DND-41 (cell line): ENCODE measurements around the gene ELOVL6.

Experiments
- ATAC-seq: fragments of 200-7000 bp; cut with Tn5 transposase; 3 replicates; pipeline ENCODE4 v1.9.1; 2021; ENCODE audit warnings: low read depth; ENCODE audit not compliant: insufficient read depth
- DNase-seq: peaks from one replicate; pipeline ENCODE4 v3.0.0-alpha.2; 2020
- H2AFZ ChIP-seq: 2 replicates; pipeline ENCODE4 v1.6.0; 2012; ENCODE audit warnings: low read depth, low read length
- H3K27ac ChIP-seq: 2 replicates; pipeline ENCODE4 v1.5.1; 2012; ENCODE audit warnings: low read length, inconsistent platforms
- H3K27me3 ChIP-seq: fragments of 200-600 bp; sonication (generic); 2 replicates; pipeline ENCODE4 v1.6.0; 2012; ENCODE audit warnings: low read length, mild to moderate bottlenecking, inconsistent platforms; ENCODE audit not compliant: insufficient read depth, poor library complexity
- H3K36me3 ChIP-seq: 2 replicates; pipeline ENCODE4 v1.5.1; 2012; ENCODE audit warnings: low read length, inconsistent platforms; ENCODE audit not compliant: insufficient read depth
- H3K4me1 ChIP-seq: 2 replicates; pipeline ENCODE4 v1.5.1; 2012; ENCODE audit warnings: mild to moderate bottlenecking, low read length; ENCODE audit not compliant: insufficient read depth
- H3K4me2 ChIP-seq: 2 replicates; pipeline ENCODE4 v1.6.0; 2012; ENCODE audit warnings: mild to moderate bottlenecking, moderate library complexity, low read length, inconsistent platforms; ENCODE audit not compliant: insufficient read depth
- H3K4me3 ChIP-seq, 2 experiments: fragments of 200-600 bp in 1 of 2; shearing (Covaris generic) in 1 of 2; 2 replicates each; pipeline ENCODE4 v1.5.1; 2012 to 2016; ENCODE audit warnings: inconsistent platforms in 2 of 2, low read length in 2 of 2, mild to moderate bottlenecking in 2 of 2, low read depth in 1 of 2, moderate library complexity in 1 of 2
- H3K79me2 ChIP-seq: 2 replicates; pipeline ENCODE4 v1.6.0; 2012; ENCODE audit warnings: low read length, inconsistent platforms; ENCODE audit not compliant: insufficient read depth
- H3K9ac ChIP-seq: 2 replicates; pipeline ENCODE4 v1.6.0; 2012; ENCODE audit warnings: low read depth, mild to moderate bottlenecking, inconsistent platforms, low read length, moderate library complexity
- H3K9me3 ChIP-seq: 2 replicates; pipeline ENCODE4 v1.5.1; 2012; ENCODE audit warnings: low read length, moderate library complexity, mild to moderate bottlenecking, inconsistent platforms; ENCODE audit not compliant: insufficient read depth, severe bottlenecking
- H4K20me1 ChIP-seq: 2 replicates; pipeline ENCODE4 v1.6.0; 2012; ENCODE audit warnings: low read length; ENCODE audit not compliant: insufficient read depth
- EZH2 ChIP-seq: IDR thresholded peaks from 3 replicates; pipeline ENCODE4 v1.6.1; 2012; ENCODE audit warnings: borderline replicate concordance, low read depth, mild to moderate bottlenecking, moderate library complexity, low read length, inconsistent platforms; ENCODE audit not compliant: severe bottlenecking
- TF ChIP-seq, protein P1 (sequence below): IDR thresholded peaks from 2 replicates; pipeline ENCODE4 v1.5.1; 2012; ENCODE audit warnings: borderline replicate concordance, low read length, moderate library complexity, mild to moderate bottlenecking; ENCODE audit not compliant: poor library complexity, severe bottlenecking; ENCODE audit errors: extremely low read depth

Gene ELOVL6

DNA sequence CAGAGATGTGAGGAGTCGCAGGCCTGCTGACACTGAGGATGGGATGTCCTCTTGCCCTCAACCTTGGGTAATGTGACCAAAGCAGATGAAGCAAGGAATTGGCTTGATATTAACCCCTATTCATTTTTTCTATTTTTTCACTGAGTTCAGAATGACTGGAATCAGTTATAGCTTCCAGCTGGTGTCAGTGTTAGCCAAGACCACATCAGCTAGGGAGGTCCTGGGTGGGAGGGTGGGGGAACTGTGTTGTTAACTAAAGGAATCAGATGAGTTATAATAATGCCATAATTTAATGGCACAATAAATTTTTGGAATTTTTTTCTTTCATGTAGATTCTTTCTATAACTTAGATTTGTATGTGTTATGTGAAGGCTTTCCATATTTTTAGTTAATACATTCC, 193.9 kb downstream of the ELOVL6 start:
- Histone ChIP-seq H3K9ac (no peak overlapping the region), H3K4me1 (peaks cover 3% of the 10 kb centered on the region), H3K4me2 (no peak overlapping the region), H3K4me3 (no peak overlapping the region), H3K36me3 (no peaks in the 10 kb centered on the region), H3K27ac (no peak overlapping the region), H3K79me2 (no peaks in the 10 kb centered on the region), H3K27me3 (no peaks in the 10 kb centered on the region), H2AFZ (no peak overlapping the region), H4K20me1 (no peaks in the 10 kb centered on the region), H3K9me3 (no peaks in the 10 kb centered on the region)
- DNase-seq (no peak), ATAC-seq (no peak)
- no peak for TF ChIP-seq EZH2
- TF ChIP-seq, protein P1, sequence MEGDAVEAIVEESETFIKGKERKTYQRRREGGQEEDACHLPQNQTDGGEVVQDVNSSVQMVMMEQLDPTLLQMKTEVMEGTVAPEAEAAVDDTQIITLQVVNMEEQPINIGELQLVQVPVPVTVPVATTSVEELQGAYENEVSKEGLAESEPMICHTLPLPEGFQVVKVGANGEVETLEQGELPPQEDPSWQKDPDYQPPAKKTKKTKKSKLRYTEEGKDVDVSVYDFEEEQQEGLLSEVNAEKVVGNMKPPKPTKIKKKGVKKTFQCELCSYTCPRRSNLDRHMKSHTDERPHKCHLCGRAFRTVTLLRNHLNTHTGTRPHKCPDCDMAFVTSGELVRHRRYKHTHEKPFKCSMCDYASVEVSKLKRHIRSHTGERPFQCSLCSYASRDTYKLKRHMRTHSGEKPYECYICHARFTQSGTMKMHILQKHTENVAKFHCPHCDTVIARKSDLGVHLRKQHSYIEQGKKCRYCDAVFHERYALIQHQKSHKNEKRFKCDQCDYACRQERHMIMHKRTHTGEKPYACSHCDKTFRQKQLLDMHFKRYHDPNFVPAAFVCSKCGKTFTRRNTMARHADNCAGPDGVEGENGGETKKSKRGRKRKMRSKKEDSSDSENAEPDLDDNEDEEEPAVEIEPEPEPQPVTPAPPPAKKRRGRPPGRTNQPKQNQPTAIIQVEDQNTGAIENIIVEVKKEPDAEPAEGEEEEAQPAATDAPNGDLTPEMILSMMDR = no peak

DNA sequence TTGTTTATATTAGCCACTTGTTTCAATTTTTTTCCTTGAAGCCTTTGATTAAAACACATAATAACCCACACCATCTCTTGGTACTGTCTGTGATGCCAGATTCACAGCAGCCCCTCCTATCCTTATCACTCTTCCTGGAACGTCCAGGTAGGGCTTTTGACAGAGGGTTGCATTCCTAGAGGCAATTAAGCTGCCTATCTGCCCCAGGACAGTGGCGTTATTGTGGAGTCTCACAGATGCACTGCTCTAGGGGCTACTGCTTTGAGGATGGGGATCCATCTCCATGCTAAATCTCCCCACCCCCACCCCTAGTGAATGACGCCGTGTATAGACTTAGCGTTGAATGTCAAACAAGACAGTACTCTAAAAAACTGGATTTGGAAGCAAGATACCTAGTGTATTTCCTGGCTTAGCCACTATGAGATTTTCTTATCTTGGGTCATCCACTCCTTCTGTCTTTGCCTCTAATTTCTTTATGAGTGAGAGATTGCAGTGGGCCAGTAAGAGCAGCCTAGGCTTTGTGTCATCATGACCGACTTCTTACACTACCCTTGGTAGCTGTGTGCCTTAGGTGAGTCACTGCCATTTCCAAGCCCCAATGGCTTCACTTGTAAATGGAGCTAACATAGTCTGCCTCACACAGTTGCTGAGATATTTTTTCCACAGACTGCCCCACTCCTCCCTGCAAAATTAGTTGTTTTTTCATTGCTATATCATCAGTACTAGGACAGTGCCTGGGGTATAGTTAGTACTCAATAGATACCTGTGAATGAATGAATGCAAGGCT, 194.8 kb downstream of the ELOVL6 start:
- no peak overlapping the region for H3K4me2 ChIP-seq
- no peak overlapping the region for H3K4me3 ChIP-seq
- TF ChIP-seq EZH2 = no peak
- TF ChIP-seq, protein P1 = no peak
- H3K79me2 ChIP-seq = no peaks in the 10 kb centered on the region
- no peak for DNase-seq
- H4K20me1 ChIP-seq = no peaks in the 10 kb centered on the region
- H3K9me3 ChIP-seq = no peaks in the 10 kb centered on the region
- no peak overlapping the region for H2AFZ ChIP-seq
- H3K9ac ChIP-seq = no peak overlapping the region
- peaks cover 8% of the 10 kb centered on the region for H3K4me1 ChIP-seq
- no peaks in the 10 kb centered on the region for H3K27me3 ChIP-seq
- no peak for ATAC-seq
- H3K27ac ChIP-seq = no peak overlapping the region
- H3K36me3 ChIP-seq = no peaks in the 10 kb centered on the region

DNA sequence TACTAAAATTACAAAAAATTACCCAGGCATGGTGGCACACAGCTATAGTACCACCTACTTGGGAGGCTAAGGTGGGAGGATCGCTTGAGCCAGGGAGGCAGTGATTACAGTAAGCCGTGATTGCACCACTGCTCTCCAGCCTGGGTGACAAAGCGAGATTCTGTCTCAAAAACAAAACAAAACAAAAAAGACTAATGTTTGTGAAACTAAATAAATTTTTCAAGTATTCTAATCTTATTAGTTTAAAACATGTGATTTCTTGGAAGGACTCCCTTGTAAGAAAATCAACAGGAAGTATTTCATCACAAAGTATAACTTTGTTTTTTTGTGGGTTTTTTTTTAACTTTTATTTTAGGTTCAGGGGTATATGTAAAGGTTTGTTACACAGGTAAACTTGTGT, 196.1 kb downstream of the ELOVL6 start:
- H3K79me2 ChIP-seq = no peaks in the 10 kb centered on the region
- no peak overlapping the region for H2AFZ ChIP-seq
- H3K9ac ChIP-seq = no peak overlapping the region
- H3K27me3 ChIP-seq = no peaks in the 10 kb centered on the region
- H4K20me1 ChIP-seq = no peaks in the 10 kb centered on the region
- TF ChIP-seq, protein P1 = no peak
- TF ChIP-seq EZH2 = no peak
- H3K4me1 ChIP-seq = peaks cover 8% of the 10 kb centered on the region
- no peak overlapping the region for H3K4me2 ChIP-seq
- no peak overlapping the region for H3K27ac ChIP-seq
- no peak overlapping the region for H3K4me3 ChIP-seq
- no peaks in the 10 kb centered on the region for H3K36me3 ChIP-seq
- H3K9me3 ChIP-seq = no peaks in the 10 kb centered on the region
- no peak for DNase-seq
- ATAC-seq = no peak
